Gastrocnemius medialis (tissue), 4 donors: ENCODE data around the gene CARD11. TPM values are rescaled to one million over a fixed set of nuclear protein-coding genes. Genes with fewer than 3 reads are reported as not detected.

Experiments
- ATAC-seq, 2 donors: fragments of 150-250 bp; one replicate each; pipeline ENCODE4 v1.9.1; 2016
- DNase-seq, 2 donors: peaks; one replicate each; pipeline ENCODE4 v3.0.0-alpha.2; 2019
- H3K27ac ChIP-seq, 4 donors: fragments of 200-600 bp; sonication (generic); 1 replicate in 1 of 4; 2 replicates in 3 of 4; pipeline ENCODE4 v1.5.1; 2016 to 2018; ENCODE audit warnings: mild to moderate bottlenecking in 2 of 4, moderate library complexity in 1 of 4
- H3K27me3 ChIP-seq, 3 donors: fragments of 200-600 bp; sonication (generic) in 2 of 3; 1 replicate in 1 of 3; 2 replicates in 2 of 3; pipeline versions ENCODE4 v1.5.1 to v1.6.0; 2016 to 2019; ENCODE audit warnings: mild to moderate bottlenecking in 1 of 3, moderate library complexity in 1 of 3
- H3K36me3 ChIP-seq, 2 donors: fragments of 200-600 bp; sonication (generic) in 1 of 2; one replicate each; pipeline ENCODE4 v1.5.1; 2017 to 2018
- H3K4me1 ChIP-seq, 2 donors: fragments of 200-600 bp; sonication (generic) in 1 of 2; one replicate each; pipeline ENCODE4 v1.5.1; 2016 to 2017; ENCODE audit warnings: mild to moderate bottlenecking in 2 of 2
- H3K4me3 ChIP-seq, 4 donors: fragments of 200-600 bp; sonication (generic) in 3 of 4; 1 replicate in 1 of 4; 2 replicates in 3 of 4; pipeline ENCODE4 v1.5.1; 2016 to 2019; ENCODE audit warnings: mild to moderate bottlenecking in 2 of 4
- H3K9me3 ChIP-seq, 3 donors: fragments of 200-600 bp; sonication (generic) in 2 of 3; 1 replicate in 1 of 3; 2 replicates in 2 of 3; pipeline ENCODE4 v1.5.1; 2016 to 2019
- POLR2A ChIP-seq, 2 donors: fragments of 450-650 bp; IDR thresholded peaks; one replicate each; pipeline ENCODE4 v1.6.1; 2017; ENCODE audit warnings: antibody characterized with exemption in 2 of 2, mild to moderate bottlenecking in 2 of 2, moderate library complexity in 2 of 2
- in situ Hi-C, 4 donors: fragments of 200-750 bp; cut with MboI; loops; one replicate each; pipeline versions ENCODE4 v1.15.0 to v1.8.0; 2017; ENCODE audit warnings: low sequenced_read_pairs in 4 of 4
- intact Hi-C: fragments of 100-400 bp; cut with DNase I; formaldehyde crosslinking; loops from one replicate; pipeline ENCODE4 v1.15.1; 2023; ENCODE audit warnings: low total_unique reads
- total RNA-seq, 4 donors: library from RNA; depleted of rRNA; stranded (reverse); fragments of >200 nt; gene quantifications; one replicate each; pipeline versions ENCODE4 v1.1.0 to v1.2.3, GENCODE V29; 2016
- TF ChIP-seq, protein P1 (sequence below), 5 experiments: fragments of 450-650 bp in 3 of 5; fragments of 200-600 bp in 2 of 5; sonication (generic) in 2 of 5; IDR thresholded peaks in 4 of 5; conservative IDR thresholded peaks in 1 of 5; 1 replicate in 4 of 5; 2 replicates in 1 of 5; pipeline ENCODE4 v1.5.1; 2016 to 2019; ENCODE audit warnings: antibody characterized with exemption in 5 of 5, mild to moderate bottlenecking in 3 of 5, moderate library complexity in 3 of 5

Gene CARD11
- total RNA-seq, 4 donors from 2014 or later, result 0.13 TPM; not detected in 3

DNA sequence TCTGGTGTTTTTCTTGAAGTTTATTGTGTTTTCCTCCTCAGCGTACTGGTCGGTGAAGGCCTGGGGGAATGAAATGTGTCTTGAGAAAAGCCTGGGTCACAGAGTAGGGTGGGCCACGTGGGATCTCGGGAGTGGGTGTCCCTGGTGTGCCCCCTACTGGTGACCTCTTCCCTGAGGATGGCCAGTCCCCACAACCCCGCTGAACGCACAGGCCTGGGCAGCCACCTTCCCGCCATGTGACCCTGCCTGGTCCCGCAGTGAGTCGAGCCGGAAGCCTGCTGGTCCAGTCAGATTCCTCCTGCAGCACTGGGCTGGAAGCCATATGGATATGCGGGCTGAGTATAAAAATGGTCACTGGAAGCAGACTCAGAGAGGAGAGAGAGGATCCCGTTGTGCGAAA lies 146.6 kb downstream of the CARD11 start:
- Histone ChIP-seq H3K4me3 (no peak overlapping the region), H3K4me1 (no peaks in the 10 kb centered on the region), H3K27me3 (peaks cover 16 to 26% (median 18%) of the 10 kb centered on the region in 3 donors), H3K9me3 (no peaks in the 10 kb centered on the region), H3K36me3 (no peaks in the 10 kb centered on the region), H3K27ac (no peak overlapping the region)
- DNase-seq (no peak), ATAC-seq (no peak)
- intact Hi-C loops, result no loop called here
- TF ChIP-seq, protein P1, sequence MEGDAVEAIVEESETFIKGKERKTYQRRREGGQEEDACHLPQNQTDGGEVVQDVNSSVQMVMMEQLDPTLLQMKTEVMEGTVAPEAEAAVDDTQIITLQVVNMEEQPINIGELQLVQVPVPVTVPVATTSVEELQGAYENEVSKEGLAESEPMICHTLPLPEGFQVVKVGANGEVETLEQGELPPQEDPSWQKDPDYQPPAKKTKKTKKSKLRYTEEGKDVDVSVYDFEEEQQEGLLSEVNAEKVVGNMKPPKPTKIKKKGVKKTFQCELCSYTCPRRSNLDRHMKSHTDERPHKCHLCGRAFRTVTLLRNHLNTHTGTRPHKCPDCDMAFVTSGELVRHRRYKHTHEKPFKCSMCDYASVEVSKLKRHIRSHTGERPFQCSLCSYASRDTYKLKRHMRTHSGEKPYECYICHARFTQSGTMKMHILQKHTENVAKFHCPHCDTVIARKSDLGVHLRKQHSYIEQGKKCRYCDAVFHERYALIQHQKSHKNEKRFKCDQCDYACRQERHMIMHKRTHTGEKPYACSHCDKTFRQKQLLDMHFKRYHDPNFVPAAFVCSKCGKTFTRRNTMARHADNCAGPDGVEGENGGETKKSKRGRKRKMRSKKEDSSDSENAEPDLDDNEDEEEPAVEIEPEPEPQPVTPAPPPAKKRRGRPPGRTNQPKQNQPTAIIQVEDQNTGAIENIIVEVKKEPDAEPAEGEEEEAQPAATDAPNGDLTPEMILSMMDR (IDR thresholded peaks at IDR 0.05 in 4 of 5, conservative IDR thresholded peaks at IDR 0.05 in 1 of 5), result no peak
- TF ChIP-seq POLR2A (IDR thresholded peaks at IDR 0.05), result no peak
- in situ Hi-C loops, result no loop called here

DNA sequence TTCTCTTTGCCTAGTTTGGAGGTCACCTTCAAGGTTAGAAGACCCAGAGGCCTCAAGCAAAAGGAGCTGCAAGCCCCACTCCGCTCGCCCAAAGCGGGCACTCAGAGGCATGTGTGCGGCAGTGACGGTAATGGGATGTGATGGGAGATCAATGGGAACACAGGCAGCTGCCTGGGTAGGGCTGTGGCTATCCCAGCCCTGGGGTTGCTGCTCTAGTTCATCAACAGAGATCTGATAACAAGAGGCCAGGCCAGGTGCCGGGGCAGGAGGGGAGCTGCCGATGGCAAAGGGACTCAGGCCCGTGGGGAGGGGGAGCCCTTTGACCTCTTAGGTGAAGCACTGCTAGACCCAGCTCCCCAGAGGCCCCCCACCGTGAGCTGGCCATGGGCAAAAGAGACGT lies 147.5 kb downstream of the CARD11 start:
- in situ Hi-C loops (no loop called here), intact Hi-C loops (no loop called here)
- no peak for TF ChIP-seq POLR2A (IDR thresholded peaks at IDR 0.05)
- TF ChIP-seq, protein P1 (IDR thresholded peaks at IDR 0.05 in 4 of 5, conservative IDR thresholded peaks at IDR 0.05 in 1 of 5), result no peak
- ATAC-seq, result no peak
- no peaks in the 10 kb centered on the region for H3K36me3 ChIP-seq
- H3K4me1 ChIP-seq, result no peaks in the 10 kb centered on the region
- H3K9me3 ChIP-seq, result no peaks in the 10 kb centered on the region
- H3K27ac ChIP-seq, result no peak overlapping the region
- H3K27me3 ChIP-seq, result peaks cover 13 to 23% (median 16%) of the 10 kb centered on the region in 3 donors
- H3K4me3 ChIP-seq, result no peak overlapping the region
- DNase-seq, result no peak

DNA sequence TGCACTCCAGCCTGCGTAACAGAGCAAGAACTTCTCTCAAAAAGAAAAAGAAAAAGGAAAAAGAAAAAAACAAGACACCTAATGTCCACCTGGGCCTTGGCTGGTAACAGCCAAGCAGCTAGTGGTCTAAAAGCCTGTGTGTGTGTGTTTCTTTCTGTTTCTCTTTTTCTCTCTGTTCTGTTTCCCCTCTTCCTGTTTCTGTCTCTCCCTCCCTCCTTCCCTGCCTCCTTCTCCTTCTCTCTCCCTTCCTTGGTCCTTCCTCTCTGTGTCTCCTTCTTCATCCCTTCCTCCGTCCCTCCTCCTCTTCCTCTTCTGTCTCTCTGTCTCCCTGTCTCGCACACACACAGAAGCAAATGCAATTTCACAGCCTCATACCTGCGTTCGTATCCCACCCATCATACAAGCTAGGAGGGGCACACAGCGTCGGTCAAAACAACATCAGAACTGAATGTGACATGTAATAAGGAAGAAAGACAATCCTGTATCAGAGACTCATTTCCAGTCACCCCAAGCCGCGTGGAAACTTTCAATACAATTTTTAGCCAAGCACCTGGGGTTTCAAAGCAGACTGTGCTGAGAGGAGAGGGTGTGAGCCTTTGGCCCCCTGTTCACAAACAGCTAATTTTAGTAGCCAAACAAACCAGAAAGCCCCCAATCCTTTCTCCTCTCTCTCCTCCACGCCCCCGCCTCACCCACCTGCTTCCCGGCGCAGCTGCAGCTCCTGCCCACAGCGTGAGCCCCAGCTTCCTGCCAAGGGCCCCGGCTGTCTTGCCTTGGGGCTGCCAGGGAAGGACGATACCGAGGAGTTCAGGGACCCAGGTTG lies 149.3 kb downstream of the CARD11 start:
- Histone ChIP-seq H3K9me3 (no peaks in the 10 kb centered on the region), H3K36me3 (no peaks in the 10 kb centered on the region), H3K4me1 (no peaks in the 10 kb centered on the region), H3K27me3 (peaks cover 13 to 30% (median 24%) of the 10 kb centered on the region in 3 donors), H3K27ac (no peak overlapping the region), H3K4me3 (no peak overlapping the region)
- DNase-seq (no peak), ATAC-seq (no peak)
- intact Hi-C loops (no loop called here), in situ Hi-C loops (no loop called here)
- TF ChIP-seq, protein P1 (IDR thresholded peaks at IDR 0.05 in 4 of 5, conservative IDR thresholded peaks at IDR 0.05 in 1 of 5), result no peak
- no peak for TF ChIP-seq POLR2A (IDR thresholded peaks at IDR 0.05)

DNA sequence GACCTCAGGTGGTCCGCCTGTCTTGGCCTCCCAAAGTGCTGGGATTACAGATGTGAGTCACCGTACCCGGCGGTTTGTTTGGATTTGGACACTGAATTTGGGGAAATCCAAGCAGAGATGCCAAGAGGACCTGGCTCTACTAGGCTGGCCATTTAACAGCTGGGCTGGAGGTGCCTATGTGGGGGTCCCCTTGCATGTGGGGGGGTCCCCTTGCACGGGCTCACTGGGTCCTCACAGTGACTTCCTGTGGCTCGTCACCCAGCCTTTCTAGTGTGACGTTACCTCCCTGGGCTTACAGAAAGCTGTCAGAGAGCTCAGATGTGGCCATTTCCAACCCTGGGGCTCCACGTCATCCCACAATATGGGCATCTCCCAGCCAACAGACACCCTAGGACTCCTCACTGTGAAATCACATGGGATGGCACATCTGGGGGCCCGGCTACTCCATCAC lies 150.2 kb downstream of the CARD11 start:
- TF ChIP-seq, protein P1 (IDR thresholded peaks at IDR 0.05 in 4 of 5, conservative IDR thresholded peaks at IDR 0.05 in 1 of 5), result no peak
- TF ChIP-seq POLR2A (IDR thresholded peaks at IDR 0.05), result no peak
- no peak for ATAC-seq
- DNase-seq, result no peak
- Histone ChIP-seq H3K27me3 (peaks cover 9 to 30% (median 28%) of the 10 kb centered on the region in 3 donors), H3K36me3 (no peaks in the 10 kb centered on the region), H3K9me3 (no peaks in the 10 kb centered on the region), H3K27ac (no peak overlapping the region), H3K4me1 (no peaks in the 10 kb centered on the region), H3K4me3 (no peak overlapping the region)
- intact Hi-C loops (no loop called here), in situ Hi-C loops (no loop called here)
